B cell (primary cell): ENCODE results near the gene ABHD6.

Source experiments
- EZH2 ChIP-seq: IDR thresholded peaks from 2 replicates; pipeline ENCODE4 v1.6.1; 2012; ENCODE audit warnings: borderline replicate concordance, low read depth, mild to moderate bottlenecking, moderate library complexity, low read length; ENCODE audit not compliant: insufficient read depth, poor library complexity, severe bottlenecking
- TF ChIP-seq, protein P1 (sequence below): fragments of 200-600 bp; IDR thresholded peaks from one replicate; pipeline ENCODE4 v1.8.0; 2022; ENCODE audit warnings: antibody characterized with exemption, mild to moderate bottlenecking

DNA sequence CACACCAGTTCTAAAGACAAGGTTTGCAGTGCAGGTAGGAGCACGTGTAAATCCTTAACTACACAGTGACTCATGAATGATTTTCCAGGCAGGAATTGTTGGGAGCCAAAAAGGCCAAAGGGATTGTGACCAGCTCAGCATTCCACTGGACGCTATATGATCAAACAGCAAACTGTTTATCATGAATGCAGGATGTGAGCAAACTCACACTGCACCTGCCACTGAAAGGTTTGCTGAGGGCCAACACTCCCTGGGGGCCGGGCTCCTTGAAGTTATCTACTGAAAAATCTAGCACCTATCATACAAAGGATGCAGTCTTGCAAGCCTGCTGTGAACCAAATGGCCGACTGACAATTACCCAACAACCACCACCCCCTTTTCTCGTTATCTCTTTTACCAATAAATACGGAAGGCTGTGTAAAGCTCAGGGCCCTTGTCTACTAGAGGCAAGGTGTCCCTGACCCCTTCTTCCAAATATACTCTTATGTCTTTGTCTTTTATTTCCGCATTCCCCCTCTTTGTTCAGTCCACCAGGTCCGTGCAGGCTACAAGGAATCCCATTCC lies 15.3 kb upstream of the ABHD6 start:
- TF ChIP-seq, protein P1, sequence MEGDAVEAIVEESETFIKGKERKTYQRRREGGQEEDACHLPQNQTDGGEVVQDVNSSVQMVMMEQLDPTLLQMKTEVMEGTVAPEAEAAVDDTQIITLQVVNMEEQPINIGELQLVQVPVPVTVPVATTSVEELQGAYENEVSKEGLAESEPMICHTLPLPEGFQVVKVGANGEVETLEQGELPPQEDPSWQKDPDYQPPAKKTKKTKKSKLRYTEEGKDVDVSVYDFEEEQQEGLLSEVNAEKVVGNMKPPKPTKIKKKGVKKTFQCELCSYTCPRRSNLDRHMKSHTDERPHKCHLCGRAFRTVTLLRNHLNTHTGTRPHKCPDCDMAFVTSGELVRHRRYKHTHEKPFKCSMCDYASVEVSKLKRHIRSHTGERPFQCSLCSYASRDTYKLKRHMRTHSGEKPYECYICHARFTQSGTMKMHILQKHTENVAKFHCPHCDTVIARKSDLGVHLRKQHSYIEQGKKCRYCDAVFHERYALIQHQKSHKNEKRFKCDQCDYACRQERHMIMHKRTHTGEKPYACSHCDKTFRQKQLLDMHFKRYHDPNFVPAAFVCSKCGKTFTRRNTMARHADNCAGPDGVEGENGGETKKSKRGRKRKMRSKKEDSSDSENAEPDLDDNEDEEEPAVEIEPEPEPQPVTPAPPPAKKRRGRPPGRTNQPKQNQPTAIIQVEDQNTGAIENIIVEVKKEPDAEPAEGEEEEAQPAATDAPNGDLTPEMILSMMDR = no peak
- no peak for TF ChIP-seq EZH2
